ENCODE measurements around the gene RGS19.

DNA sequence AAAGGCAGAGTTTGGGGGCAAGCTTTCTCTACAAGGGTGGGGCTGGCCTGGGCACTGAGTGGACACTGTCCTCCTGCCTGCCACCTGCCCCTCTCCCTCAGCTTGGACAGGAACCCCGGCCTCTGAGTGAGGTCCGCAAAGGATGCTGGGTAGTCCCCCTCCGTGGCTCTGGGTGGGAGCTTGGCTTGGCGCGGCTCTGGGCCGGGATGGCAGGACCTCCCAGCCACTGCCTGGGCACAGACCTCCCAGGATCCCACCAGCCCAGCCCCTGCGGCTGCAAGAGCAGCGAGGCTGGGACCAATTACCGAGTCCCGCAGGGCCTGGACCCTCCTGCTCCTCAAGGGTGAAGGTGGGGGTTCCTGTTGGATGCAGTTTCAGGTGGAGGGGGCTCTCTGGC is 27.0 kb downstream of the RGS19 start:
- no peak for TF ChIP-seq POLR2A (IDR thresholded peaks at IDR 0.05)
- TF ChIP-seq, protein P1, sequence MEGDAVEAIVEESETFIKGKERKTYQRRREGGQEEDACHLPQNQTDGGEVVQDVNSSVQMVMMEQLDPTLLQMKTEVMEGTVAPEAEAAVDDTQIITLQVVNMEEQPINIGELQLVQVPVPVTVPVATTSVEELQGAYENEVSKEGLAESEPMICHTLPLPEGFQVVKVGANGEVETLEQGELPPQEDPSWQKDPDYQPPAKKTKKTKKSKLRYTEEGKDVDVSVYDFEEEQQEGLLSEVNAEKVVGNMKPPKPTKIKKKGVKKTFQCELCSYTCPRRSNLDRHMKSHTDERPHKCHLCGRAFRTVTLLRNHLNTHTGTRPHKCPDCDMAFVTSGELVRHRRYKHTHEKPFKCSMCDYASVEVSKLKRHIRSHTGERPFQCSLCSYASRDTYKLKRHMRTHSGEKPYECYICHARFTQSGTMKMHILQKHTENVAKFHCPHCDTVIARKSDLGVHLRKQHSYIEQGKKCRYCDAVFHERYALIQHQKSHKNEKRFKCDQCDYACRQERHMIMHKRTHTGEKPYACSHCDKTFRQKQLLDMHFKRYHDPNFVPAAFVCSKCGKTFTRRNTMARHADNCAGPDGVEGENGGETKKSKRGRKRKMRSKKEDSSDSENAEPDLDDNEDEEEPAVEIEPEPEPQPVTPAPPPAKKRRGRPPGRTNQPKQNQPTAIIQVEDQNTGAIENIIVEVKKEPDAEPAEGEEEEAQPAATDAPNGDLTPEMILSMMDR (IDR thresholded peaks at IDR 0.05), result no peak

All from body of pancreas (tissue), 4 donors.